Gastroesophageal sphincter (tissue), 4 donors: ENCODE data around the gene PLCB1. TPM values are rescaled to one million over a fixed set of nuclear protein-coding genes. Genes with fewer than 3 reads are reported as not detected.

Experiments used
- ATAC-seq: fragments of 150-250 bp; one replicate; pipeline ENCODE4 v1.9.1; 2016; ENCODE audit warnings: mild to moderate bottlenecking, moderate library complexity
- H3K27ac ChIP-seq, 4 donors: fragments of 200-600 bp; sonication (generic) in 3 of 4; 1 replicate in 3 of 4; 2 replicates in 1 of 4; pipeline ENCODE4 v1.5.1; 2016 to 2019
- H3K27me3 ChIP-seq: fragments of 200-600 bp; sonication (generic); one replicate; pipeline ENCODE4 v1.5.1; 2019
- H3K36me3 ChIP-seq, 2 donors: fragments of 200-600 bp; sonication (generic); one replicate each; pipeline ENCODE4 v1.5.1; 2019; ENCODE audit warnings: control low read depth in 1 of 2
- H3K4me1 ChIP-seq, 3 donors: fragments of 200-600 bp; sonication (generic); 1 replicate in 2 of 3; 2 replicates in 1 of 3; pipeline ENCODE4 v1.5.1; 2016 to 2019; ENCODE audit warnings: control low read depth in 2 of 3
- H3K4me3 ChIP-seq, 2 donors: fragments of 200-600 bp; sonication (generic); one replicate each; pipeline ENCODE4 v1.5.1; 2019; ENCODE audit warnings: mild to moderate bottlenecking in 1 of 2, moderate library complexity in 1 of 2
- H3K9me3 ChIP-seq, 3 donors: fragments of 200-600 bp; sonication (generic); one replicate each; pipeline ENCODE4 v1.5.1; 2017 to 2019; ENCODE audit warnings: control low read depth in 2 of 3
- CTCF ChIP-seq, 4 experiments: fragments of 200-600 bp in 2 of 4; fragments of 450-650 bp in 2 of 4; sonication (generic) in 1 of 4; IDR thresholded peaks; one replicate each; pipeline ENCODE4 v1.5.1; 2017 to 2019; ENCODE audit warnings: antibody characterized with exemption in 4 of 4, mild to moderate bottlenecking in 2 of 4, moderate library complexity in 2 of 4
- EP300 ChIP-seq: sonication (generic); formaldehyde crosslinking; IDR thresholded peaks from one replicate; pipeline ENCODE4 v1.6.1; 2017; ENCODE audit warnings: antibody characterized with exemption, mild to moderate bottlenecking
- POLR2A ChIP-seq, 2 donors: fragments of 450-650 bp; IDR thresholded peaks; one replicate each; pipeline ENCODE4 v1.6.1; 2017; ENCODE audit warnings: antibody characterized with exemption in 2 of 2, mild to moderate bottlenecking in 2 of 2, moderate library complexity in 1 of 2
- POLR2AphosphoS5 ChIP-seq: sonication (generic); formaldehyde crosslinking; IDR thresholded peaks from one replicate; pipeline ENCODE4 v1.6.1; 2017; ENCODE audit warnings: antibody characterized with exemption
- WGBS, 2 donors: methylation state at CpG; one replicate each; pipeline ENCODE4 v1.1.5; 2018; ENCODE audit warnings: low coverage in 1 of 2; 5-methylcytosine and 5-hydroxymethylcytosine counted together
- total RNA-seq, 4 donors: library from RNA; depleted of rRNA; stranded (reverse); fragments of >200 nt; gene quantifications; one replicate each; pipeline ENCODE4 v1.1.0, GENCODE V29; 2016

PLCB1 gene
- total RNA-seq, 4 donors from 2014 or later, result 60.8 to 104 (median 69.0) TPM

DNA sequence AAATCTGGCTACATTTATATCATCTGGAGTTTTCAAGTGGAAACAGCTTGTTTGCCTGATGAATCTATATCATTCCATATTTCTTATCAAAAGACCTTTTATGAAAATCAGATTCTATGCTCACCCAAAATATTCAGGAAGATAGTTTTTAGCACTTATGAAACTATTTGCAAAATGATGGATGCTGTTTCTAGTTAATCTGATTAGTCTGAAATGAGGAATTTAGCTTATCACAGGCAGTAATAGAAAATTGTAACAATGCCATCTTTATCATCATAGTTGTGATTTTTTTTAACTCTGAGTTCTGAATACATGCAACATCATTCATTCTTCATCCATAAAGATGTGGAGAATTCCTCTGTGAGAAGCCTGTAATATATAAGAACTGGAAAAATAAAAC, 229.7 kb downstream of the PLCB1 start:
- Histone ChIP-seq H3K4me3 (no peak overlapping the region), H3K27ac (no peak overlapping the region), H3K4me1 (peaks cover 0 to 34% (median 5%) of the 10 kb centered on the region in 3 donors), H3K9me3 (no peaks in the 10 kb centered on the region), H3K36me3 (no peaks in the 10 kb centered on the region), H3K27me3 (no peaks in the 10 kb centered on the region)
- no peak for ATAC-seq
- TF ChIP-seq POLR2A (IDR thresholded peaks at IDR 0.05), result no peak
- no peak for TF ChIP-seq CTCF (IDR thresholded peaks at IDR 0.05)
- TF ChIP-seq EP300, result no peak
- no peak for TF ChIP-seq POLR2AphosphoS5

DNA sequence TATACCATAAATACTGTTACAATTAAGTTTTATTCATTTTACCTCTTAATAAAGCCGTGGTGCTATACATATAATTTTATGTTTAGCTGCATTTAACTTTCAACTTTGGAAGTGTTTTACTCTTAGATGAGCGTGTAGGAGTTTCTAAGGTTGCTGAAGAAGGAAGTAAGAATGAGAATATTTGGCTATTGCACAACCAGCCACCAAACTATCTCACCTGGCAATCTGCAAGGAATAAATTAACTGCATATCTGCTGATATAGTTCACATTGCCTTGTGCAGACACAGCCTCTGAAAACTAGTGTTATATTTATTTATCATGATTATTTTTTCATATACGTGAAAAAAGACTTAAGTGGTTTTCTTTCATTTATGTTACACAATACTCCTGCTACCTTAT, 230.4 kb downstream of the PLCB1 start:
- no peak overlapping the region for H3K4me3 ChIP-seq
- no peak for TF ChIP-seq POLR2A (IDR thresholded peaks at IDR 0.05)
- TF ChIP-seq CTCF (IDR thresholded peaks at IDR 0.05), result no peak
- TF ChIP-seq EP300, result no peak
- no peak for TF ChIP-seq POLR2AphosphoS5
- 82 to 93% methylated on average over 3 of the region's 3 CpGs for WGBS, 2 donors
- H3K9me3 ChIP-seq, result no peaks in the 10 kb centered on the region
- no peak for ATAC-seq
- H3K27me3 ChIP-seq, result no peaks in the 10 kb centered on the region
- no peaks in the 10 kb centered on the region for H3K36me3 ChIP-seq
- peaks cover 0 to 27% (median 5%) of the 10 kb centered on the region in 3 donors for H3K4me1 ChIP-seq
- no peak overlapping the region for H3K27ac ChIP-seq

GRCh38 chr20:8363970-8364733, 232.1 kb downstream of the PLCB1 start:
- WGBS, 2 donors, result 92 to 93% methylated on average over 8 of the region's 8 CpGs
- no peak overlapping the region for H3K4me3 ChIP-seq
- H3K27ac ChIP-seq, result no peak overlapping the region
- peaks cover 0 to 11% (median 3%) of the 10 kb centered on the region in 3 donors for H3K4me1 ChIP-seq
- no peaks in the 10 kb centered on the region for H3K36me3 ChIP-seq
- no peaks in the 10 kb centered on the region for H3K27me3 ChIP-seq
- no peak for TF ChIP-seq POLR2AphosphoS5
- no peak for TF ChIP-seq CTCF (IDR thresholded peaks at IDR 0.05)
- no peak for TF ChIP-seq POLR2A (IDR thresholded peaks at IDR 0.05)
- TF ChIP-seq EP300, result no peak
- H3K9me3 ChIP-seq, result no peaks in the 10 kb centered on the region
- no peak for ATAC-seq

DNA sequence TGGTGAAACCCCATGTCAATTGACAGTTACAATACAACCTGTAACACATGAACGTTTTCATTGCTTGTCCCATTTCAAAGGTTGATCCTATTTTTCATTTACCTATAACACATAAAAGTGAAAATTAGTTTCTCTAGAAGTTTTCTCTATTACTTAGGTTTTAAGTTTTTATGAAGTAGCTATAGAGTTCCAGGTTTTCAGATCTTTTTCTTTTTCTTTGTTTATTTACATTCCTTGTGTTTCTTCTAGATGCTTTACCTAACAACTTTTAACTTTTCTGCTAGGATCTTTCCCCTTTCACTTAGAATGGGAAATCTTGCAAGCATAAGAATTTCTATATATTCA, 232.6 kb downstream of the PLCB1 start:
- H3K27ac ChIP-seq, result no peak overlapping the region
- no peak for TF ChIP-seq POLR2AphosphoS5
- TF ChIP-seq POLR2A (IDR thresholded peaks at IDR 0.05), result no peak
- TF ChIP-seq EP300, result no peak
- TF ChIP-seq CTCF (IDR thresholded peaks at IDR 0.05), result no peak
- no peaks in the 10 kb centered on the region for H3K36me3 ChIP-seq
- H3K27me3 ChIP-seq, result no peaks in the 10 kb centered on the region
- H3K9me3 ChIP-seq, result no peaks in the 10 kb centered on the region
- 73 to 83% methylated on average over 1 of the region's 1 CpG for WGBS, 2 donors
- H3K4me3 ChIP-seq, result no peak overlapping the region
- peaks cover 0 to 11% (median 3%) of the 10 kb centered on the region in 3 donors for H3K4me1 ChIP-seq
- no peak for ATAC-seq

- Histone ChIP-seq H3K36me3 (no peaks in the 10 kb centered on the region), H3K4me1 (peaks cover 0 to 11% (median 3%) of the 10 kb centered on the region in 3 donors), H3K4me3 (no peak overlapping the region), H3K27me3 (no peaks in the 10 kb centered on the region), H3K9me3 (no peaks in the 10 kb centered on the region), H3K27ac (no peak overlapping the region)
- no peak for ATAC-seq
- TF ChIP-seq EP300 (no peak), CTCF (IDR thresholded peaks at IDR 0.05) (no peak), POLR2AphosphoS5 (no peak), POLR2A (IDR thresholded peaks at IDR 0.05) (no peak)
Observed at GRCh38 chr20:8365634-8366033, 233.6 kb downstream of the PLCB1 start.
